GM18511 (cell line): ENCODE results near the gene PCDHGA1.
"Not testable (repeated sequence)": the region's sequence is repeated elsewhere in the genome, so short reads cannot be mapped to it uniquely, and the experiment has no call there.

Experiments used
- ATAC-seq: cut with Tn5 transposase; IDR thresholded peaks from one replicate; pipeline ENCODE4 v1.9.1; 2021; ENCODE audit warnings: mild to moderate bottlenecking, moderate library complexity; ENCODE audit not compliant: unreplicated experiment

Gene PCDHGA1

GRCh38 chr5:141375444-141376155 is 45.3 kb downstream of the PCDHGA1 start:
- ATAC-seq = not testable (repeated sequence)

- no peak for ATAC-seq
Measured at GRCh38 chr5:141382469-141383294, 52.4 kb downstream of the PCDHGA1 start, which contains the start of gene PCDHGA7. PCDHGA7 (plus strand) TSS chr5:141382742; CDS start chr5:141382900, 158 bp downstream.

- no peak for ATAC-seq
Measured at GRCh38 chr5:141383345-141383744, 53.0 kb downstream of the PCDHGA1 start.

GRCh38 chr5:141384471-141385267 is 54.4 kb downstream of the PCDHGA1 start:
- no peak for ATAC-seq

GRCh38 chr5:141387557-141388311 is 57.4 kb downstream of the PCDHGA1 start, which contains the start of gene PCDHGB4:
PCDHGB4 (plus strand) TSS chr5:141387698; CDS start chr5:141387885, 187 bp downstream.
- ATAC-seq = peak; percentile 97

- no peak for ATAC-seq
Measured at GRCh38 chr5:141388661-141389060, 58.3 kb downstream of the PCDHGA1 start.

- no peak for ATAC-seq
Measured at GRCh38 chr5:141389153-141390042, 59.1 kb downstream of the PCDHGA1 start.

- ATAC-seq = no peak
Measured at GRCh38 chr5:141392429-141393198, 62.3 kb downstream of the PCDHGA1 start, which contains the start of gene PCDHGA8. PCDHGA8 (plus strand) TSS chr5:141392633; CDS start chr5:141392814, 181 bp downstream.

- no peak for ATAC-seq
Measured at GRCh38 chr5:141393267-141393666, 63.0 kb downstream of the PCDHGA1 start.

- ATAC-seq = not testable (repeated sequence)
Measured at GRCh38 chr5:141394401-141395187, 64.3 kb downstream of the PCDHGA1 start.

GRCh38 chr5:141397756-141398551 is 67.6 kb downstream of the PCDHGA1 start, which contains the start of gene PCDHGB5:
PCDHGB5 (plus strand) TSS chr5:141397947; CDS start chr5:141398128, 181 bp downstream.
- not testable (repeated sequence) for ATAC-seq

GRCh38 chr5:141398608-141399007 is 68.3 kb downstream of the PCDHGA1 start:
- no peak for ATAC-seq

- no peak for ATAC-seq
Measured at GRCh38 chr5:141399555-141400258, 69.4 kb downstream of the PCDHGA1 start.

- no peak for ATAC-seq
Measured at GRCh38 chr5:141402553-141403243, 72.4 kb downstream of the PCDHGA1 start, which contains the start of gene PCDHGA9. PCDHGA9 (plus strand) TSS chr5:141402778; CDS start chr5:141402953, 175 bp downstream.

GRCh38 chr5:141403387-141403786 is 73.1 kb downstream of the PCDHGA1 start:
- ATAC-seq = no peak
